GM18861 (cell line): ENCODE results near the gene TBC1D22A.
"Not testable (repeated sequence)": the region's sequence is repeated elsewhere in the genome, so short reads cannot be mapped to it uniquely, and the experiment has no call there.

Source experiments
- ATAC-seq: cut with Tn5 transposase; IDR thresholded peaks from one replicate; pipeline ENCODE4 v1.9.1; 2021; ENCODE audit not compliant: unreplicated experiment

Gene TBC1D22A

GRCh38 chr22:46773076-46773475 is 10.6 kb downstream of the TBC1D22A start:
- no peak for ATAC-seq

GRCh38 chr22:46774253-46774979 is 12.0 kb downstream of the TBC1D22A start:
- ATAC-seq, result peak; percentile 24

- ATAC-seq, result no peak
These were observed 12.8 kb downstream of the TBC1D22A start for GRCh38 chr22:46774980-46775849.

- ATAC-seq, result no peak
These were observed 13.7 kb downstream of the TBC1D22A start for GRCh38 chr22:46775850-46776826.

- no peak for ATAC-seq
These were observed 14.6 kb downstream of the TBC1D22A start for GRCh38 chr22:46776876-46777608.

- no peak for ATAC-seq
These were observed 15.1 kb downstream of the TBC1D22A start for GRCh38 chr22:46777609-46777970.

- ATAC-seq, result no peak
These were observed 16.6 kb downstream of the TBC1D22A start for GRCh38 chr22:46779023-46779422.

GRCh38 chr22:46779651-46780050 is 17.2 kb downstream of the TBC1D22A start:
- ATAC-seq, result no peak

GRCh38 chr22:46780453-46780852 is 18.0 kb downstream of the TBC1D22A start:
- no peak for ATAC-seq

GRCh38 chr22:46781291-46781690 is 18.8 kb downstream of the TBC1D22A start:
- no peak for ATAC-seq

- not testable (repeated sequence) for ATAC-seq
These were observed 19.8 kb downstream of the TBC1D22A start for GRCh38 chr22:46782200-46782599.

GRCh38 chr22:46783721-46784120 is 21.3 kb downstream of the TBC1D22A start:
- ATAC-seq, result no peak

GRCh38 chr22:46788441-46789172 is 26.2 kb downstream of the TBC1D22A start:
- ATAC-seq, result no peak

- ATAC-seq, result no peak
These were observed 27.5 kb downstream of the TBC1D22A start for GRCh38 chr22:46789992-46790391.

- ATAC-seq, result no peak
These were observed 28.8 kb downstream of the TBC1D22A start for GRCh38 chr22:46791201-46791731.

- ATAC-seq, result no peak
These were observed 29.8 kb downstream of the TBC1D22A start for GRCh38 chr22:46792061-46792796.

GRCh38 chr22:46792841-46793261 is 30.4 kb downstream of the TBC1D22A start:
- ATAC-seq, result no peak

- no peak for ATAC-seq
These were observed 31.0 kb downstream of the TBC1D22A start for GRCh38 chr22:46793497-46793896.

GRCh38 chr22:46794067-46794466 is 31.6 kb downstream of the TBC1D22A start:
- ATAC-seq, result no peak
